Esophagus squamous epithelium (tissue), 4 donors: Measurements from ENCODE around the gene GMPS.

ENCODE experiments used
- CTCF ChIP-seq, 6 experiments: fragments of 450-650 bp in 4 of 6; fragments of 200-600 bp in 2 of 6; sonication (generic) in 2 of 6; IDR thresholded peaks; one replicate each; pipeline ENCODE4 v1.5.1; 2016 to 2019; ENCODE audit warnings: antibody characterized with exemption in 6 of 6, mild to moderate bottlenecking in 4 of 6, moderate library complexity in 4 of 6
- POLR2A ChIP-seq, 4 donors: fragments of 450-650 bp; IDR thresholded peaks; one replicate each; pipeline ENCODE4 v1.6.1; 2017; ENCODE audit warnings: antibody characterized with exemption in 4 of 4, mild to moderate bottlenecking in 4 of 4, moderate library complexity in 3 of 4

- TF ChIP-seq POLR2A (IDR thresholded peaks at IDR 0.05): no peak
- no peak for TF ChIP-seq CTCF (IDR thresholded peaks at IDR 0.05)
Measured at GRCh38 chr3:155847993-155848392, 22.5 kb upstream of the GMPS start.
